HG03139 (cell line): ENCODE results near the gene FGD2.
"Not testable (repeated sequence)": the region's sequence is repeated elsewhere in the genome, so short reads cannot be mapped to it uniquely, and the experiment has no call there.

Experiments used
- ATAC-seq: cut with Tn5 transposase; IDR thresholded peaks from one replicate; pipeline ENCODE4 v1.9.1; 2021; ENCODE audit not compliant: unreplicated experiment

The FGD2 gene

GRCh38 chr6:36989264-36989663 is 16.2 kb upstream of the FGD2 start:
- ATAC-seq: no peak

- not testable (repeated sequence) for ATAC-seq
Measured at GRCh38 chr6:36990401-36990800, 15.1 kb upstream of the FGD2 start.

GRCh38 chr6:36997811-36998722 is 7.4 kb upstream of the FGD2 start:
- no peak for ATAC-seq

GRCh38 chr6:36998723-36999038 is 6.8 kb upstream of the FGD2 start:
- no peak for ATAC-seq

- no peak for ATAC-seq
Measured at GRCh38 chr6:36999061-36999750, 6.2 kb upstream of the FGD2 start.

GRCh38 chr6:36999751-37000125 is 5.7 kb upstream of the FGD2 start:
- no peak for ATAC-seq

- ATAC-seq: no peak
Measured at GRCh38 chr6:37004044-37004980, 1.1 kb upstream of the FGD2 start.

- ATAC-seq: no peak
Measured at GRCh38 chr6:37005827-37006567, 542 bp downstream of the FGD2 start.

- ATAC-seq: no peak
Measured at GRCh38 chr6:37006793-37007339, 1.4 kb downstream of the FGD2 start.

GRCh38 chr6:37007340-37008043 is 2.0 kb downstream of the FGD2 start:
- ATAC-seq: no peak

GRCh38 chr6:37008484-37009465 is 3.3 kb downstream of the FGD2 start:
- no peak for ATAC-seq

- no peak for ATAC-seq
Measured at GRCh38 chr6:37010402-37010892, 5.0 kb downstream of the FGD2 start.

GRCh38 chr6:37011656-37012378 is 6.4 kb downstream of the FGD2 start:
- no peak for ATAC-seq

GRCh38 chr6:37013516-37014491 is 8.3 kb downstream of the FGD2 start:
- ATAC-seq: no peak

- ATAC-seq: no peak
Measured at GRCh38 chr6:37014667-37015066, 9.2 kb downstream of the FGD2 start.

- ATAC-seq: no peak
Measured at GRCh38 chr6:37015532-37015931, 10.1 kb downstream of the FGD2 start.

- ATAC-seq: no peak
Measured at GRCh38 chr6:37016995-37017394, 11.5 kb downstream of the FGD2 start.
